ENCODE measurements around the gene SLC25A23.

The SLC25A23 gene

GRCh38 chr19:6424195-6424938, 35.2 kb downstream of the SLC25A23 start, which contains the start of gene KHSRP:
Gene KHSRP, minus strand, starts transcription at chr19:6424811. Its CDS starts 110 bp downstream, at chr19:6424701.
- TF ChIP-seq EZH2phosphoT487 (IDR thresholded peaks at IDR 0.05; ENCODE audit: low read length) (no peak), EZH2 (optimal IDR thresholded peaks at IDR 0.05; ENCODE audit: low read depth, low read length) (no peak), CTCF (IDR thresholded peaks at IDR 0.05; ENCODE audit: low read length) (no peak)
- Histone ChIP-seq H3K79me2 (ENCODE audit: low read length) (peaks cover 48% of the 10 kb centered on the region), H3K27ac (ENCODE audit: low read length) (peak within 1 kb of the TSS; percentile 14; the same call in 1 of the 2 replicates), H3K27me3 (replicated peaks; ENCODE audit: insufficient read depth, low read length) (no peaks in the 10 kb centered on the region), H3K9ac (ENCODE audit: low read length) (peak within 1 kb of the TSS; percentile 89), H3K4me1 (ENCODE audit: low read length) (peaks cover 10% of the 10 kb centered on the region), H3K36me3 (replicated peaks; ENCODE audit: insufficient read depth, low read length) (peaks cover 22% of the 10 kb centered on the region), H3K4me2 (ENCODE audit: low read depth, low read length) (peak within 1 kb of the TSS; percentile 89), H4K20me1 (ENCODE audit: insufficient read depth, low read length) (peaks cover 42% of the 10 kb centered on the region), H3K9me2 (replicated peaks; ENCODE audit: insufficient read depth, low read length) (no peaks in the 10 kb centered on the region), H3K9me3 (replicated peaks; ENCODE audit: insufficient read depth, low read length) (no peaks in the 10 kb centered on the region), H3K4me3 (ENCODE audit: low read length) (peak within 1 kb of the TSS; percentile 94), H3F3A (ENCODE audit: insufficient read depth, low read length) (no peaks in the 10 kb centered on the region), H2AFZ (ENCODE audit: low read length) (peak within 1 kb of the TSS; percentile 73)
- DNase-seq, result peak; percentile 13

- Histone ChIP-seq H4K20me1 (ENCODE audit: insufficient read depth, low read length) (peaks cover 42% of the 10 kb centered on the region), H2AFZ (ENCODE audit: low read length) (no peak overlapping the region), H3K27me3 (replicated peaks; ENCODE audit: insufficient read depth, low read length) (no peaks in the 10 kb centered on the region), H3K9me3 (replicated peaks; ENCODE audit: insufficient read depth, low read length) (no peaks in the 10 kb centered on the region), H3K9me2 (replicated peaks; ENCODE audit: insufficient read depth, low read length) (no peaks in the 10 kb centered on the region), H3K36me3 (replicated peaks; ENCODE audit: insufficient read depth, low read length) (peaks cover 25% of the 10 kb centered on the region), H3F3A (ENCODE audit: insufficient read depth, low read length) (no peaks in the 10 kb centered on the region), H3K9ac (ENCODE audit: low read length) (peak overlapping the region; percentile 89), H3K4me2 (ENCODE audit: low read depth, low read length) (peak overlapping the region; percentile 89), H3K4me1 (ENCODE audit: low read length) (peaks cover 10% of the 10 kb centered on the region), H3K79me2 (ENCODE audit: low read length) (peaks cover 55% of the 10 kb centered on the region), H3K4me3 (ENCODE audit: low read length) (peak overlapping the region; percentile 94), H3K27ac (ENCODE audit: low read length) (no peak overlapping the region; the same call in 1 of the 2 replicates)
- TF ChIP-seq EZH2 (optimal IDR thresholded peaks at IDR 0.05; ENCODE audit: low read depth, low read length) (no peak), EZH2phosphoT487 (IDR thresholded peaks at IDR 0.05; ENCODE audit: low read length) (no peak), CTCF (IDR thresholded peaks at IDR 0.05; ENCODE audit: low read length) (no peak)
- DNase-seq, result peak; percentile 55
These were observed 35.9 kb downstream of the SLC25A23 start for GRCh38 chr19:6423499-6424194.

- Histone ChIP-seq H3K4me3 (ENCODE audit: low read length) (no peak overlapping the region), H2AFZ (ENCODE audit: low read length) (no peak overlapping the region), H3F3A (ENCODE audit: insufficient read depth, low read length) (no peaks in the 10 kb centered on the region), H3K27ac (ENCODE audit: low read length) (no peak overlapping the region), H3K9me3 (replicated peaks; ENCODE audit: insufficient read depth, low read length) (no peaks in the 10 kb centered on the region), H3K9me2 (replicated peaks; ENCODE audit: insufficient read depth, low read length) (no peaks in the 10 kb centered on the region), H3K27me3 (replicated peaks; ENCODE audit: insufficient read depth, low read length) (no peaks in the 10 kb centered on the region), H4K20me1 (ENCODE audit: insufficient read depth, low read length) (peaks cover 47% of the 10 kb centered on the region), H3K4me1 (ENCODE audit: low read length) (peaks cover 10% of the 10 kb centered on the region), H3K9ac (ENCODE audit: low read length) (no peak overlapping the region), H3K36me3 (replicated peaks; ENCODE audit: insufficient read depth, low read length) (peaks cover 42% of the 10 kb centered on the region), H3K79me2 (ENCODE audit: low read length) (peaks cover 71% of the 10 kb centered on the region), H3K4me2 (ENCODE audit: low read depth, low read length) (no peak overlapping the region)
- DNase-seq, result no peak
- TF ChIP-seq EZH2phosphoT487 (IDR thresholded peaks at IDR 0.05; ENCODE audit: low read length) (no peak), CTCF (IDR thresholded peaks at IDR 0.05; ENCODE audit: low read length) (no peak), EZH2 (optimal IDR thresholded peaks at IDR 0.05; ENCODE audit: low read depth, low read length) (no peak)
These were observed 38.2 kb downstream of the SLC25A23 start for GRCh38 chr19:6421075-6422014.
